ENCODE data around the gene EXOC1L. TPM values are rescaled to one million over a fixed set of nuclear protein-coding genes. Genes with fewer than 3 reads are reported as not detected.
A peak's percentile ranks its signal among the peaks of the same experiment; 100 is the strongest.

EXOC1L gene
- total RNA-seq = not detected
- 0.43 TPM for total RNA-seq (2013)

- WGBS (ENCODE audit: insufficient coverage) = 28% methylated on average over 13 of the region's 13 CpGs
- no peak within 1 kb of the TSS for H3K4me3 Mint-ChIP-seq
- Histone ChIP-seq H3K27ac (ENCODE audit: low read length) (no peak within 1 kb of the TSS), H3K4me3 (ENCODE audit: low read length) (no peak within 1 kb of the TSS), H3K9me3 (ENCODE audit: control insufficient read depth, insufficient read depth, low read length) (no peaks in the 10 kb centered on the region), H3K4me1 (ENCODE audit: control insufficient read depth, insufficient read depth, low read length) (peaks cover 5% of the 10 kb centered on the region), H3K36me3 (ENCODE audit: control insufficient read depth, insufficient read depth, low read length) (no peaks in the 10 kb centered on the region), H3K27me3 (ENCODE audit: control insufficient read depth, insufficient read depth, low read length) (peaks cover 4% of the 10 kb centered on the region)
- intact Hi-C loops (cut with micrococcal nuclease) = no loop called here
- ATAC-seq (no peak), DNase-seq (peak in 1 of 2 donors; percentile 7)
- H3K36me3 Mint-ChIP-seq = no peaks in the 10 kb centered on the region
- H3K9me3 Mint-ChIP-seq = no peaks in the 10 kb centered on the region
- H3K4me1 Mint-ChIP-seq = peaks cover 5% of the 10 kb centered on the region in 2 donors
- H3K27me3 Mint-ChIP-seq (ENCODE audit: low read depth in 2 of 2) = peaks cover 20 to 28% of the 10 kb centered on the region in 2 donors
- no peak within 1 kb of the TSS for H3K27ac Mint-ChIP-seq
- no peak for TF ChIP-seq CTCF (IDR thresholded peaks at IDR 0.05)
These were observed at the start of gene EXOC1L for GRCh38 chr4:55819634-55820033. TSS of gene EXOC1L (plus strand) at chr4:55819790. CDS start at chr4:55820027, 237 bp downstream.

GRCh38 chr4:55770662-55771061 lies 48.9 kb upstream of the EXOC1L start:
- Histone ChIP-seq H3K36me3 (ENCODE audit: control insufficient read depth, insufficient read depth, low read length) (no peaks in the 10 kb centered on the region), H3K27me3 (ENCODE audit: control insufficient read depth, insufficient read depth, low read length) (no peaks in the 10 kb centered on the region), H3K27ac (ENCODE audit: low read length) (no peak overlapping the region), H3K9me3 (ENCODE audit: control insufficient read depth, insufficient read depth, low read length) (no peaks in the 10 kb centered on the region), H3K4me1 (ENCODE audit: control insufficient read depth, insufficient read depth, low read length) (no peaks in the 10 kb centered on the region), H3K4me3 (ENCODE audit: low read length) (no peak overlapping the region)
- H3K36me3 Mint-ChIP-seq = peaks cover 2% of the 10 kb centered on the region
- TF ChIP-seq CTCF (IDR thresholded peaks at IDR 0.05) = no peak
- DNase-seq (no peak), ATAC-seq (no peak)
- H3K9me3 Mint-ChIP-seq = no peaks in the 10 kb centered on the region
- H3K4me1 Mint-ChIP-seq = no peaks in the 10 kb centered on the region
- intact Hi-C loops (cut with micrococcal nuclease) = no loop called here
- H3K27ac Mint-ChIP-seq = no peak overlapping the region
- WGBS (ENCODE audit: insufficient coverage) = 60% methylated on average over 1 of the region's 3 CpGs
- no peak overlapping the region for H3K4me3 Mint-ChIP-seq
- peaks cover 3 to 11% of the 10 kb centered on the region in 2 donors for H3K27me3 Mint-ChIP-seq (ENCODE audit: low read depth in 2 of 2)

GRCh38 chr4:55781341-55781740 lies 38.2 kb upstream of the EXOC1L start:
- H3K4me3 ChIP-seq (ENCODE audit: low read length) = no peak overlapping the region
- peaks cover 0 to 5% of the 10 kb centered on the region in 2 donors for H3K9me3 Mint-ChIP-seq
- H3K4me3 Mint-ChIP-seq = no peak overlapping the region
- H3K36me3 ChIP-seq (ENCODE audit: control insufficient read depth, insufficient read depth, low read length) = no peaks in the 10 kb centered on the region
- no peaks in the 10 kb centered on the region for H3K9me3 ChIP-seq (ENCODE audit: control insufficient read depth, insufficient read depth, low read length)
- no peaks in the 10 kb centered on the region for H3K4me1 Mint-ChIP-seq
- H3K36me3 Mint-ChIP-seq = no peaks in the 10 kb centered on the region
- ATAC-seq (no peak), DNase-seq (no peak)
- no peak overlapping the region for H3K27ac Mint-ChIP-seq
- 82% methylated on average over 1 of the region's 2 CpGs for WGBS (ENCODE audit: insufficient coverage)
- H3K27ac ChIP-seq (ENCODE audit: low read length) = no peak overlapping the region
- no peak for TF ChIP-seq CTCF (IDR thresholded peaks at IDR 0.05)
- no peaks in the 10 kb centered on the region for H3K4me1 ChIP-seq (ENCODE audit: control insufficient read depth, insufficient read depth, low read length)
- H3K27me3 Mint-ChIP-seq (ENCODE audit: low read depth in 2 of 2) = peaks cover 16 to 23% of the 10 kb centered on the region in 2 donors
- H3K27me3 ChIP-seq (ENCODE audit: control insufficient read depth, insufficient read depth, low read length) = peaks cover 2% of the 10 kb centered on the region
- intact Hi-C loops (cut with micrococcal nuclease) = no loop called here

GRCh38 chr4:55781812-55782211 lies 37.8 kb upstream of the EXOC1L start:
- no peak overlapping the region for H3K27ac ChIP-seq (ENCODE audit: low read length)
- peaks cover under 1% of the 10 kb centered on the region for H3K27me3 ChIP-seq (ENCODE audit: control insufficient read depth, insufficient read depth, low read length)
- Mint-ChIP-seq H3K4me3 (no peak overlapping the region), H3K9me3 (peaks cover 0 to 5% of the 10 kb centered on the region in 2 donors), H3K4me1 (no peaks in the 10 kb centered on the region), H3K27ac (no peak overlapping the region), H3K27me3 (ENCODE audit: low read depth in 2 of 2) (peaks cover 16 to 27% of the 10 kb centered on the region in 2 donors), H3K36me3 (no peaks in the 10 kb centered on the region)
- ATAC-seq = no peak
- no peak for DNase-seq
- intact Hi-C loops (cut with micrococcal nuclease) = no loop called here
- no peaks in the 10 kb centered on the region for H3K36me3 ChIP-seq (ENCODE audit: control insufficient read depth, insufficient read depth, low read length)
- no peak for TF ChIP-seq CTCF (IDR thresholded peaks at IDR 0.05)
- H3K9me3 ChIP-seq (ENCODE audit: control insufficient read depth, insufficient read depth, low read length) = no peaks in the 10 kb centered on the region
- no peak overlapping the region for H3K4me3 ChIP-seq (ENCODE audit: low read length)
- 100% methylated on average over 1 of the region's 1 CpG for WGBS (ENCODE audit: insufficient coverage)
- no peaks in the 10 kb centered on the region for H3K4me1 ChIP-seq (ENCODE audit: control insufficient read depth, insufficient read depth, low read length)

Measured in natural killer cell (primary cell).